Adipocyte (in vitro differentiated cells): Measurements from ENCODE around the gene MTFR1L.
A peak's percentile ranks its signal among the peaks of the same experiment; 100 is the strongest.

Experiments
- DNase-seq: peaks from one replicate; pipeline ENCODE4 v3.0.0-alpha.2; 2015; ENCODE audit warnings: low read depth
- H3K27me3 ChIP-seq: replicated peaks from 2 replicates; pipeline ENCODE4 v1.7.0; 2013; ENCODE audit warnings: mild to moderate bottlenecking, low read length, moderate library complexity; ENCODE audit not compliant: control insufficient read depth, insufficient read depth
- H3K36me3 ChIP-seq: 2 replicates; pipeline ENCODE4 v1.7.0; 2013; ENCODE audit warnings: low read length, mild to moderate bottlenecking, moderate library complexity; ENCODE audit not compliant: control insufficient read depth, insufficient read depth, severe bottlenecking
- H3K4me1 ChIP-seq: 2 replicates; pipeline ENCODE4 v1.7.0; 2013; ENCODE audit warnings: mild to moderate bottlenecking, low read length, moderate library complexity; ENCODE audit not compliant: control insufficient read depth, insufficient read depth
- H3K4me3 ChIP-seq: 2 replicates; pipeline ENCODE4 v1.7.0; 2013; ENCODE audit warnings: mild to moderate bottlenecking, low read length, moderate library complexity
- H3K9ac ChIP-seq: 2 replicates; pipeline ENCODE4 v1.7.0; 2013; ENCODE audit warnings: mild to moderate bottlenecking, low read length, moderate library complexity
- H3K9me3 ChIP-seq: 2 replicates; pipeline ENCODE4 v1.7.0; 2013; ENCODE audit warnings: mild to moderate bottlenecking, low read length, moderate library complexity; ENCODE audit not compliant: control insufficient read depth

Gene MTFR1L

GRCh38 chr1:25858906-25859789 is 39.4 kb downstream of the MTFR1L start, which contains the start of gene AUNIP:
Gene AUNIP (minus strand): TSS chr1:25859457. CDS start chr1:25859357, 100 bp downstream.
- Histone ChIP-seq H3K9ac (peak within 1 kb of the TSS; percentile 96), H3K4me3 (peak within 1 kb of the TSS; percentile 93), H3K27me3 (no peaks in the 10 kb centered on the region), H3K4me1 (peaks cover 11% of the 10 kb centered on the region), H3K36me3 (peaks cover 9% of the 10 kb centered on the region), H3K9me3 (no peaks in the 10 kb centered on the region)
- DNase-seq: peak; percentile 96

DNA sequence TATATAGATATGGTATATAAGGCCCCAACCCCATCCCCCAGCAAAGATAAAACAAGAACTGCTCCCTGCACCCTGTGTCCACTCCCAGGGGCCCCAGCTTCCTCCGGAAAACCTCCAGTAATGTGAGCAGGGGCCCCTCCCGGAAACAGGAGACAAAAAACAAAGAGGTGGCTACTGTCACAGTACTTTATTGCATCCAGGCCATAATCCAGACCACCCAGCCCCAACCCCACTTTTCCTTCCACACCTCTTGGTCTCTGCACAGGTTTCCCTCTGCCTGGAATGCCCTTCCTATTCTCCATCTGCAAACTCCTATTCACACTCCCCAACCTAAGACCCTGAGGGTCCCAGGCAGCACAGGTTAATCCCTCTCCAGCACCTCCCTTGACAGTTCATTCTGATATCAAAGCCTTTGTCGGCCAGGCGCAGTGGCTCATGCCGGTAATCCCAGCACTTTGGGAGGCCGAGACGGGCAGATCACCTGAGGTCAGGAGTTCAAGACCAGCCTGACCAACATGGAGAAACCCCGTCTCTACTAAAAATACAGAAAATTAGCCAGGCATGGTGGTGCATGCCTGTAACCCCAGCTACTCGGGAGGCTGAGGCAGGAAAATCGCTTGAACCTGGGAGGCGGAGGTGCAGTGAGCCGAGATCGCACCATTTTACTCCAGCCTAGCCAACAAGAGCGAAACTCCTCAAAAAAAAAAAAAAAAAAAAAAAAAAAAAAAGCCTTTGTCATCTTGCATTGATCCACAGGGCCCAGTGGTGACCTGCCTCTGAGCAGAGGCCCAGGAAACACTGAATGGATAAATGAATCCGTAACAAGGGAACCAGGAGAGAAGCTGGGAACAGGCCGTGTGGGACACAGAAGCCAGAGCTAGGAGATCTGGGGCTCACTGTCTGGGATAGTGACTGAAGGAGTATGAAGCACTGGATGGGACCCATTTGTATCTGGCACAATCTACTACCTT is 41.8 kb downstream of the MTFR1L start:
- Histone ChIP-seq H3K4me3 (no peak overlapping the region), H3K36me3 (peaks cover 9% of the 10 kb centered on the region), H3K9me3 (no peaks in the 10 kb centered on the region), H3K4me1 (peaks cover 11% of the 10 kb centered on the region), H3K9ac (no peak overlapping the region), H3K27me3 (no peaks in the 10 kb centered on the region)
- no peak for DNase-seq

- no peak for DNase-seq
- Histone ChIP-seq H3K27me3 (no peaks in the 10 kb centered on the region), H3K4me1 (peaks cover 11% of the 10 kb centered on the region), H3K9me3 (no peaks in the 10 kb centered on the region), H3K36me3 (peaks cover 9% of the 10 kb centered on the region), H3K4me3 (no peak overlapping the region), H3K9ac (no peak overlapping the region)
These were observed 43.2 kb downstream of the MTFR1L start for GRCh38 chr1:25862785-25863485.

- DNase-seq: no peak
- H3K36me3 ChIP-seq: peaks cover 11% of the 10 kb centered on the region
- no peaks in the 10 kb centered on the region for H3K27me3 ChIP-seq
- H3K4me3 ChIP-seq: no peak overlapping the region
- H3K9me3 ChIP-seq: no peaks in the 10 kb centered on the region
- no peak overlapping the region for H3K9ac ChIP-seq
- peaks cover 11% of the 10 kb centered on the region for H3K4me1 ChIP-seq
These were observed 43.9 kb downstream of the MTFR1L start for GRCh38 chr1:25863486-25864262.

- H3K36me3 ChIP-seq: peaks cover 11% of the 10 kb centered on the region
- H3K4me1 ChIP-seq: peaks cover 6% of the 10 kb centered on the region
- H3K27me3 ChIP-seq: no peaks in the 10 kb centered on the region
- H3K9ac ChIP-seq: no peak overlapping the region
- no peak overlapping the region for H3K4me3 ChIP-seq
- H3K9me3 ChIP-seq: no peaks in the 10 kb centered on the region
- DNase-seq: no peak
These were observed 44.7 kb downstream of the MTFR1L start for GRCh38 chr1:25864434-25864833.

DNA sequence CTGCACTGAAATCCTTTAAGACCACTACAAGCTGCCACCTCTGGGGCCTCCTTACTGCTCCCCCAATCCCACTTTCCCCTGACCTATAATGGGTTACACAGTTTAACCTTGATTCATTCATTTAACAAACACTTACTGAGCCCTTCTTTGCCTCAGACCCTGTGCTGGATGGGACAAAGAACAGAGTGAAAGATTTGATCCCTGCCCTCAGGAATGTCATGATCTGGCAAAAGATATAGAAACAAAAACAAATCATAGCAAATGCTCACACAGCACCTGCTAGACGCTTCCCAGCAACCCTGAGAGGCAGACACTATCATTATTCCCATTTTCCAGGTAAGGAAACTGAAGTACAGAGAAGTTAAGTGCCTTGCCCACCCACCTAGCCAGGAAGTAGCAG is 46.5 kb downstream of the MTFR1L start:
- H3K9me3 ChIP-seq: no peaks in the 10 kb centered on the region
- H3K27me3 ChIP-seq: no peaks in the 10 kb centered on the region
- peaks cover 4% of the 10 kb centered on the region for H3K4me1 ChIP-seq
- peaks cover 11% of the 10 kb centered on the region for H3K36me3 ChIP-seq
- no peak overlapping the region for H3K9ac ChIP-seq
- DNase-seq: no peak
- no peak overlapping the region for H3K4me3 ChIP-seq

GRCh38 chr1:25867210-25867991 is 47.6 kb downstream of the MTFR1L start:
- no peak for DNase-seq
- H3K36me3 ChIP-seq: peaks cover 11% of the 10 kb centered on the region
- no peaks in the 10 kb centered on the region for H3K27me3 ChIP-seq
- H3K4me3 ChIP-seq: no peak overlapping the region
- H3K9me3 ChIP-seq: no peaks in the 10 kb centered on the region
- H3K9ac ChIP-seq: no peak overlapping the region
- H3K4me1 ChIP-seq: peaks cover 5% of the 10 kb centered on the region

GRCh38 chr1:25869909-25870606 is 50.3 kb downstream of the MTFR1L start:
- Histone ChIP-seq H3K9ac (no peak overlapping the region), H3K9me3 (no peaks in the 10 kb centered on the region), H3K27me3 (no peaks in the 10 kb centered on the region), H3K36me3 (peaks cover 2% of the 10 kb centered on the region), H3K4me3 (no peak overlapping the region), H3K4me1 (peaks cover 19% of the 10 kb centered on the region)
- no peak for DNase-seq

DNA sequence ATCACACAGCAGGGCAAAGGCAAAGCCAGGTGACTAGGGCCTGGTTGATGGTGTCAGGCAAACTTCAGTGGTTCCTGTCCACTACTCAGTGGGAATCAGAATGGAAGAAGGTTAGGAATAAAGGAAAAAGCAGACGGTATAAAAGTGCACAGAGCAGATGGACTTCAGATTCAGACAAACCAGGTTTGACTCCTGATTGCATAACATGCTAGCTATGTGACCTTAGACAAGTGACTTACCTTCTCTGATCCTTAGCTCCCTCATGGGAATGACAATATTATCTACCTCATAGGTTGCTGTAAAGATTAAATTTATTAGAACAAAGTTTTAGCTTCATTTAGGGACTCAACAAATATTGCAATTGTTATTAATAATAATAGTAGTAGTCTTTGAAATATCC is 50.9 kb downstream of the MTFR1L start:
- Histone ChIP-seq H3K4me1 (peaks cover 19% of the 10 kb centered on the region), H3K9me3 (no peaks in the 10 kb centered on the region), H3K9ac (no peak overlapping the region), H3K36me3 (peaks cover 2% of the 10 kb centered on the region), H3K27me3 (no peaks in the 10 kb centered on the region), H3K4me3 (no peak overlapping the region)
- no peak for DNase-seq
